Neuronal stem cell (in vitro differentiated cells): ENCODE data around the gene TUBB2B.

ENCODE experiments used
- DNase-seq: peaks from one replicate; pipeline ENCODE4 v3.0.0-alpha.2; 2013; ENCODE audit warnings: low spot score
- H2AFZ ChIP-seq: one replicate; pipeline ENCODE4 v1.6.1; 2013; ENCODE audit warnings: mild to moderate bottlenecking, low read length, inconsistent platforms
- H2AK5ac ChIP-seq: 2 replicates; pipeline ENCODE4 v1.6.1; 2013; ENCODE audit warnings: low read depth, mild to moderate bottlenecking, inconsistent platforms, low read length, moderate library complexity, mixed read lengths
- H2BK120ac ChIP-seq: 2 replicates; pipeline ENCODE4 v1.6.1; 2013; ENCODE audit warnings: low read depth, mild to moderate bottlenecking, inconsistent platforms, low read length, moderate library complexity, mixed read lengths
- H2BK12ac ChIP-seq: one replicate; pipeline ENCODE4 v1.6.1; 2013; ENCODE audit warnings: low read length, inconsistent platforms
- H2BK15ac ChIP-seq: 2 replicates; pipeline ENCODE4 v1.6.1; 2013; ENCODE audit warnings: mild to moderate bottlenecking, low read length, inconsistent platforms, mixed read lengths
- H2BK5ac ChIP-seq: one replicate; pipeline ENCODE4 v1.6.1; 2013; ENCODE audit warnings: inconsistent platforms, mild to moderate bottlenecking, low read length, moderate library complexity
- H3K14ac ChIP-seq: one replicate; pipeline ENCODE4 v1.6.1; 2013; ENCODE audit warnings: low read length, inconsistent platforms
- H3K18ac ChIP-seq: 2 replicates; pipeline ENCODE4 v1.6.1; 2013; ENCODE audit warnings: low read length, inconsistent platforms
- H3K23ac ChIP-seq: 2 replicates; pipeline ENCODE4 v1.6.1; 2013; ENCODE audit warnings: low read depth, mild to moderate bottlenecking, mixed read lengths, low read length, inconsistent platforms; ENCODE audit not compliant: poor library complexity
- H3K27ac ChIP-seq: replicated peaks from 3 replicates; pipeline ENCODE4 v1.5.1; 2013; ENCODE audit warnings: low read length, inconsistent platforms
- H3K27me3 ChIP-seq, 3 experiments: 2 replicates each; pipeline ENCODE4 v1.6.1; 2013; ENCODE audit warnings: low read length in 3 of 3, mild to moderate bottlenecking in 2 of 3, inconsistent platforms in 1 of 3, low read depth in 1 of 3, mixed read lengths in 1 of 3, moderate library complexity in 1 of 3; ENCODE audit not compliant: control insufficient read depth in 3 of 3, insufficient read depth in 3 of 3
- H3K36me3 ChIP-seq, 2 donors: replicated peaks in 1 of 2; 2 replicates each; pipeline ENCODE4 v1.6.1; 2013; ENCODE audit warnings: low read length in 2 of 2; ENCODE audit not compliant: control insufficient read depth in 2 of 2, insufficient read depth in 2 of 2
- H3K4ac ChIP-seq: 2 replicates; pipeline ENCODE4 v1.6.1; 2013; ENCODE audit warnings: inconsistent platforms, mild to moderate bottlenecking, low read length, moderate library complexity
- H3K4me1 ChIP-seq, 2 donors: 1 replicate in 1 of 2; 2 replicates in 1 of 2; pipeline ENCODE4 v1.6.1; 2013; ENCODE audit warnings: low read length in 2 of 2, low read depth in 1 of 2; ENCODE audit not compliant: control insufficient read depth in 2 of 2, insufficient read depth in 1 of 2
- H3K4me2 ChIP-seq: one replicate; pipeline ENCODE4 v1.6.1; 2013; ENCODE audit warnings: mild to moderate bottlenecking, low read length, inconsistent platforms; ENCODE audit not compliant: insufficient read depth, poor library complexity, severe bottlenecking
- H3K4me3 ChIP-seq, 2 donors: 2 replicates each; pipeline ENCODE4 v1.5.1; 2013; ENCODE audit warnings: low read length in 2 of 2, mild to moderate bottlenecking in 2 of 2, inconsistent platforms in 1 of 2, moderate library complexity in 1 of 2
- H3K79me1 ChIP-seq: one replicate; pipeline ENCODE4 v1.6.1; 2013; ENCODE audit warnings: low read depth, mild to moderate bottlenecking, inconsistent platforms, low read length, moderate library complexity
- H3K9ac ChIP-seq: one replicate; pipeline ENCODE4 v1.6.1; 2013; ENCODE audit warnings: mild to moderate bottlenecking, low read depth, low read length, inconsistent platforms; ENCODE audit not compliant: poor library complexity
- H3K9me3 ChIP-seq, 2 donors: replicated peaks in 1 of 2; 2 replicates each; pipeline versions ENCODE3 to v1.6.1; 2013; ENCODE audit warnings: low read length in 2 of 2, mild to moderate bottlenecking in 2 of 2, inconsistent platforms in 1 of 2, low read depth in 1 of 2, mixed read lengths in 1 of 2, moderate library complexity in 1 of 2; ENCODE audit not compliant: control insufficient read depth in 2 of 2, insufficient read depth in 1 of 2
- H4K8ac ChIP-seq: one replicate; pipeline ENCODE4 v1.6.1; 2013; ENCODE audit warnings: low read depth, mild to moderate bottlenecking, inconsistent platforms, low read length, moderate library complexity
- H4K91ac ChIP-seq: one replicate; pipeline ENCODE4 v1.6.1; 2013; ENCODE audit warnings: low read length, low read depth, mild to moderate bottlenecking, inconsistent platforms; ENCODE audit not compliant: poor library complexity
- WGBS, 2 donors: extraction: QIAGEN DNeasy Blood & Tissue Kit; methylation state at CpG; one replicate each; pipeline ENCODE4 v1.1.7; 2013; ENCODE audit warnings: missing lambda C conversion rate in 2 of 2, mixed read lengths in 1 of 2; ENCODE audit not compliant: insufficient read length in 2 of 2, insufficient replicate concordance in 1 of 2; ENCODE audit errors: extremely low coverage in 2 of 2; 5-methylcytosine and 5-hydroxymethylcytosine counted together

The TUBB2B gene

DNA sequence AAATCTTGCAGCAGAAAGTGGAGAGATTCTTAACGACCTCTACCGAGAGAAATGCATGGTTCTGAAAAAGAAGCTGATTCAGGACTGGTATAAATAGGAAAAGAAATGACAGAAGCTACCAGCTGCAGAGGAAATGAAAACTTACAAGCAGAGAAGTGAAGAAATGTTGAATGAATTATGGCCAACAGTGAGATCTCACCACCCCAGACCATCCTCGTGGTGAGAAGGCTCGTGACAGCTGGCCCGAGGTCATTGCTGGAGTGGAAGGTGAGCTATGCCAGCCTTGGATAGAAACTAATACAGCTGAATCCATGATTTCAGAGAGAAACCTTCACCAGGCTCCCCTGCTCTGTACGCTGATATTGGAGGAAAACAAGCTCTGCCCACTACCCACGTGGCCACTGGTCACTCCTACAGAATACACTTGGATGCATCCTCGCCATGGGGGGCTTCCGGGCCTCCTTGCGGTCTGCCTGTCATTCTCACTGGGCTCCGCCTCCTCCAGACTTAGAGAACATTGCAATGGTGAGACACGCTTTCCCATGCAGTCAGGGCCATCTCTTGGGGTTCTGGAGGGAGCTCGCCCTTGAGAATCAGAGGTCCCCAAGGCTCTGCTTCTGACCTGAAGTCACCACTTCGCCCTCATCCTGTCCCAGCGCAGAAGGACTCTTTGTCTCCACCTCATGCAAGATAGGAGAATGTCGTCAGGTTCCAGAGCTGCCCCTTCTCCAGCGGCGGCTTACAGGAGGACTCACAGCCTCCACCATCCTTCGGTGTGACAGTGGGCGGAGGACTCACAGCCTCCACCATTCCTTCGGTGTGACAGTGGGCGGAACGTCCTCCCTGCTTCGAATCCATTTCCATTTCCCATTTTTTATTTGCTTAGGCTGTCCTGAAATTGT is 10.6 kb upstream of the TUBB2B start:
- no CpG with 5 or more reads among the region's 24 CpGs for WGBS, 2 donors
- Histone ChIP-seq H2BK120ac (no peak overlapping the region), H2BK5ac (peak overlapping the region; percentile 0), H3K27me3 (no peaks in the 10 kb centered on the region), H3K4me3 (no peak overlapping the region), H4K8ac (no peak overlapping the region), H3K9ac (no peak overlapping the region), H3K27ac (no peak overlapping the region), H2BK15ac (peak overlapping the region; percentile 54), H3K4me1 (peaks cover 5 to 9% of the 10 kb centered on the region in 2 donors), H2AFZ (no peak overlapping the region), H3K4ac (no peak overlapping the region), H2BK12ac (no peak overlapping the region), H4K91ac (no peak overlapping the region), H3K14ac (no peak overlapping the region), H3K23ac (no peak overlapping the region), H3K4me2 (no peak overlapping the region), H2AK5ac (no peak overlapping the region), H3K9me3 (no peaks in the 10 kb centered on the region), H3K18ac (no peak overlapping the region), H3K36me3 (peaks cover 0 to 12% of the 10 kb centered on the region in 2 donors), H3K79me1 (no peaks in the 10 kb centered on the region)
- DNase-seq: no peak

DNA sequence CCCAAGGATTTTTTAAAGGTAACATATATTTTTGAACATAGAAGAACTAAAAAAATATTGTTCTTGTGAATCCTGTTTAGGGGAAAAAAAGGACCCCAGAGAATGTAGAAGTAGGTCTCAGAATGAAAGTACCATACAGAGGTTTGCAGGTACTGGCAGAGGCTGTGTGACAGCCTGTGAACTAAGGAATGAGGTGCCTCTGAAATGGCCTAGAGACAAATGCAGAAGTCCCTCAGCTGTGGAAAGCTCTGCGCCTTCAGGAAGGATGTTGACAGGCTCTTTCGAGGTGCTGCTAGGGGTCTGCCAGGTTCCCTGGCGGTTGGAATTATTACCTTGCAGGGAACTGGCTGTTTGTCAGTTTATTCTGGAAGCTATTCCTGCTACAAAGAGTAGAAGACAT is 8.6 kb upstream of the TUBB2B start:
- no CpG with 5 or more reads among the region's 3 CpGs for WGBS, 2 donors
- Histone ChIP-seq H2BK15ac (no peak overlapping the region), H3K36me3 (peaks cover 0 to 12% of the 10 kb centered on the region in 2 donors), H2BK120ac (no peak overlapping the region), H2BK5ac (no peak overlapping the region), H3K9me3 (no peaks in the 10 kb centered on the region), H3K4me2 (no peak overlapping the region), H3K14ac (no peak overlapping the region), H3K79me1 (no peaks in the 10 kb centered on the region), H2AK5ac (no peak overlapping the region), H4K91ac (no peak overlapping the region), H3K4me1 (peaks cover 5% of the 10 kb centered on the region in 2 donors), H3K27me3 (no peaks in the 10 kb centered on the region), H3K27ac (no peak overlapping the region), H3K18ac (no peak overlapping the region), H4K8ac (no peak overlapping the region), H3K9ac (no peak overlapping the region), H3K4me3 (no peak overlapping the region), H2BK12ac (no peak overlapping the region), H2AFZ (no peak overlapping the region), H3K4ac (no peak overlapping the region), H3K23ac (no peak overlapping the region)
- DNase-seq: no peak

DNA sequence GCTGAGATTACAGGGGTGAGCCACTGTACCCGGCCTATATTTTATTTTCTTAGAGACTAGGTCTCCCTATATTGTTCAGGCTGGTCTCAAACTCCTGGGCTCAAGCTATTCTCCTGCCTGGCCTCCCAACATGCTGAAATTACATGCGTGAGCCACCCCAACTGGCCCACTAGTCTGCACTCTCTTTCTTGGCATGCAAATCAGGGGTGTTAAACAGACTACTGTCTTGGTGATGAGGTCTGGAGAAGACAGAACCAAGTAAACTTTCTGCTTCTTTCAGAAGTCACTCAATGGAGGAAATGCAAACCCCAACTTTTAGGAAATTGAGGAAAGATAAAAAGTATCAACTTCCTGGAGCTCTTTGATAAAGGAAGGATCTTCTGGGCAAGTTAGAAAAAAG is 8.0 kb upstream of the TUBB2B start:
- Histone ChIP-seq H2AK5ac (no peak overlapping the region), H3K79me1 (no peaks in the 10 kb centered on the region), H3K18ac (no peak overlapping the region), H2BK15ac (no peak overlapping the region), H3K9ac (no peak overlapping the region), H3K4me1 (peaks cover 2 to 5% of the 10 kb centered on the region in 2 donors), H3K9me3 (no peaks in the 10 kb centered on the region), H3K4me2 (no peak overlapping the region), H4K91ac (no peak overlapping the region), H2BK5ac (no peak overlapping the region), H2BK120ac (no peak overlapping the region), H3K14ac (no peak overlapping the region), H3K36me3 (peaks cover 0 to 12% of the 10 kb centered on the region in 2 donors), H2BK12ac (no peak overlapping the region), H3K4me3 (no peak overlapping the region), H3K23ac (no peak overlapping the region), H3K4ac (no peak overlapping the region), H3K27ac (no peak overlapping the region), H2AFZ (no peak overlapping the region), H3K27me3 (no peaks in the 10 kb centered on the region), H4K8ac (no peak overlapping the region)
- no peak for DNase-seq
- no CpG with 5 or more reads among the region's 2 CpGs for WGBS, 2 donors

DNA sequence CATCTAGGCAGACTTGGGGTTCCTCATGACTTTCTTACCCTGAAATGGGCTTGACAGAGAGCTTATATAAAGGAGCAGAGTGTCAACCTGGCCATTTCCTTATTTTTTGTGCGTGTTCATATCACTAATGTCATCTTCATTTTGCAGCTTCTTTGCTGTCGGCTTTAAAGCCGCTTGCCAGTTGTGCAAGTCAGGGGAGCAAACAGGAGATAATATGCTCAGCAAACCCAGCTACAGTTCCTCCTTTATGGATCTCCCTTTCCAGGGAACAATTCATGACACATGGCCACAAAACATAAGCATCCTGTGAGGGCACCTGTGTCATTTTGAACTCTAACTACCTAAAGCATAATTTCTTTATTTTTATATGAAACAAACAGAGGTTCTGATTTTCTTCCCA is 6.5 kb upstream of the TUBB2B start:
- Histone ChIP-seq H3K9ac (no peak overlapping the region), H3K4ac (no peak overlapping the region), H3K18ac (no peak overlapping the region), H3K36me3 (peaks cover 0 to 12% of the 10 kb centered on the region in 2 donors), H3K4me3 (no peak overlapping the region), H3K9me3 (no peaks in the 10 kb centered on the region), H2BK5ac (no peak overlapping the region), H3K14ac (no peak overlapping the region), H3K27ac (no peak overlapping the region), H3K4me2 (no peak overlapping the region), H2BK15ac (no peak overlapping the region), H4K91ac (no peak overlapping the region), H3K23ac (no peak overlapping the region), H4K8ac (no peak overlapping the region), H2BK120ac (no peak overlapping the region), H2BK12ac (no peak overlapping the region), H2AK5ac (no peak overlapping the region), H3K79me1 (no peaks in the 10 kb centered on the region), H3K27me3 (no peaks in the 10 kb centered on the region), H3K4me1 (peaks cover 4 to 5% of the 10 kb centered on the region in 2 donors), H2AFZ (no peak overlapping the region)
- no peak for DNase-seq
- WGBS, 2 donors: no CpG with 5 or more reads among the region's 3 CpGs
